ENCODE results near the gene PHLDA2. TPM values are rescaled to one million over a fixed set of nuclear protein-coding genes. Genes with fewer than 3 reads are reported as not detected.

The PHLDA2 gene
- polyA plus RNA-seq, 1 of the 3 experiments (the other 2 are of a cell fraction): 23.6 TPM

DNA sequence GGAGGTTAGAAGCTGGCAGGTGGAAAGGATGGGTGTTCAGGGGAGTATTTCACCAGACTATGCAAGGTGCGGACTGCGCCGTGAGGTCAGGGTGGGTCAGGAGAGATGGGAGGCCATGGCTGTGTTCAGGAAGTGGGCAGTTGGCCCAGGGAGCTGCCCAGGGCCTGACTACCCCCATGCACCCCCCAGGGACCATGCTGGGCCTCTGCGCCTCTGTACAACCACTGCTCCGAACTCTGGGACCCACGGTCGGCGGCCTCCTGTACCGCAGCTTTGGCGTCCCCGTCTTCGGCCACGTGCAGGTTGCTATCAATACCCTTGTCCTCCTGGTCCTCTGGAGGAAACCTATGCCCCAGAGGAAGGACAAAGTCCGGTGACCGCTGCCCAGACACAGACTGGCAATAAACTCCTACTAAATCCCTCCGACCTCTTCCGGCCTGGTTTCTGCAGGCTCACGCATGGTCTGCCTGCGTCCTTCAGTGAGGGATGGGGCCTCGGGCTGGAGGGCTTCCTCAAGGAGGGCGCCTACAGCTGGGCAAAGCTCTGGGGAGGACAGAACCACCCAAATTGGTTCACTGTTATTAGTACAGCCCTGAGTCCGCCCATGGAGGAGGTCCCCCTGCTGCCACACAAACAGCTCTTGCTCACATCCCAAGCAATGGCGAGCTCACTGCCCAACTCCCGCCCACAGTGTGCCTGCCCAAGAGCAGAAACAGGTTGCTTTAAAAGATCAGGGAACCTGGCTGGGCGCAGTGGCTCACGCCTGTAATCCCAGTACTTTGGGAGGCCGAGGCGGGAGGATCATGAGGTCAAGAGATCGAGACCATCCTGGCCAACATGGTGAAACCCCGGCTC lies 4.2 kb downstream of the PHLDA2 start:
- no peaks in the 10 kb centered on the region for H3K36me3 ChIP-seq (replicated peaks in 1 of 2; ENCODE audit: control insufficient read depth in 1 of 2, insufficient read depth in 2 of 2, low read length in 1 of 2)
- CTCF ChIA-PET: interaction anchor here (0.8 to 2.4 kb wide), 4 partner anchors 33 to 505 kb away, joined by 3 to 8 read pairs (median 3); no protein-coding TSS in a partner anchor
- peaks cover 0 to 21% of the 10 kb centered on the region in 2 experiments; a peak in 1 of 4 replicates for H3K4me1 ChIP-seq (ENCODE audit: control insufficient read depth in 1 of 2, insufficient read depth in 2 of 2, low read depth in 1 of 2, low read length in 1 of 2)
- no peak overlapping the region for H3K4me3 ChIP-seq (ENCODE audit: low read depth in 2 of 2, low read length in 1 of 2)
- TF ChIP-seq, protein P1, sequence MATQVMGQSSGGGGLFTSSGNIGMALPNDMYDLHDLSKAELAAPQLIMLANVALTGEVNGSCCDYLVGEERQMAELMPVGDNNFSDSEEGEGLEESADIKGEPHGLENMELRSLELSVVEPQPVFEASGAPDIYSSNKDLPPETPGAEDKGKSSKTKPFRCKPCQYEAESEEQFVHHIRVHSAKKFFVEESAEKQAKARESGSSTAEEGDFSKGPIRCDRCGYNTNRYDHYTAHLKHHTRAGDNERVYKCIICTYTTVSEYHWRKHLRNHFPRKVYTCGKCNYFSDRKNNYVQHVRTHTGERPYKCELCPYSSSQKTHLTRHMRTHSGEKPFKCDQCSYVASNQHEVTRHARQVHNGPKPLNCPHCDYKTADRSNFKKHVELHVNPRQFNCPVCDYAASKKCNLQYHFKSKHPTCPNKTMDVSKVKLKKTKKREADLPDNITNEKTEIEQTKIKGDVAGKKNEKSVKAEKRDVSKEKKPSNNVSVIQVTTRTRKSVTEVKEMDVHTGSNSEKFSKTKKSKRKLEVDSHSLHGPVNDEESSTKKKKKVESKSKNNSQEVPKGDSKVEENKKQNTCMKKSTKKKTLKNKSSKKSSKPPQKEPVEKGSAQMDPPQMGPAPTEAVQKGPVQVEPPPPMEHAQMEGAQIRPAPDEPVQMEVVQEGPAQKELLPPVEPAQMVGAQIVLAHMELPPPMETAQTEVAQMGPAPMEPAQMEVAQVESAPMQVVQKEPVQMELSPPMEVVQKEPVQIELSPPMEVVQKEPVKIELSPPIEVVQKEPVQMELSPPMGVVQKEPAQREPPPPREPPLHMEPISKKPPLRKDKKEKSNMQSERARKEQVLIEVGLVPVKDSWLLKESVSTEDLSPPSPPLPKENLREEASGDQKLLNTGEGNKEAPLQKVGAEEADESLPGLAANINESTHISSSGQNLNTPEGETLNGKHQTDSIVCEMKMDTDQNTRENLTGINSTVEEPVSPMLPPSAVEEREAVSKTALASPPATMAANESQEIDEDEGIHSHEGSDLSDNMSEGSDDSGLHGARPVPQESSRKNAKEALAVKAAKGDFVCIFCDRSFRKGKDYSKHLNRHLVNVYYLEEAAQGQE (IDR thresholded peaks at IDR 0.05; ENCODE audit: low read depth, low read length): no peak
- no peak for TF ChIP-seq FOSL2 (IDR thresholded peaks at IDR 0.05; ENCODE audit: borderline replicate concordance, low read depth)
- no peak for TF ChIP-seq TEAD4 (IDR thresholded peaks at IDR 0.05; ENCODE audit: borderline replicate concordance, insufficient read depth)
- TF ChIP-seq, protein P2, sequence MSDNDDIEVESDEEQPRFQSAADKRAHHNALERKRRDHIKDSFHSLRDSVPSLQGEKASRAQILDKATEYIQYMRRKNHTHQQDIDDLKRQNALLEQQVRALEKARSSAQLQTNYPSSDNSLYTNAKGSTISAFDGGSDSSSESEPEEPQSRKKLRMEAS (IDR thresholded peaks at IDR 0.05; ENCODE audit: low read depth): no peak
- TF ChIP-seq JUND (IDR thresholded peaks at IDR 0.05): no peak
- TF ChIP-seq RXRA (IDR thresholded peaks at IDR 0.05; ENCODE audit: borderline replicate concordance, low read depth): no peak
- no peak for TF ChIP-seq YY1 (IDR thresholded peaks at IDR 0.05; ENCODE audit: low read depth)
- no peak for TF ChIP-seq NRF1 (IDR thresholded peaks at IDR 0.05; ENCODE audit: low read depth, low read length)
- no peak for TF ChIP-seq EZH2phosphoT487 (IDR thresholded peaks at IDR 0.05; ENCODE audit: borderline replicate concordance, low read depth)
- WGBS (ENCODE audit: low lambda C conversion rate): 96% methylated on average over 27 of the region's 30 CpGs
- no peaks in the 10 kb centered on the region for H3F3A ChIP-seq (replicated peaks; ENCODE audit: insufficient read depth)
- POLR2A ChIA-PET: no interaction called here
- 0 out of 2 replicates have a peak, but pooled peaks cover 2% of the 10 kb centered on the region for H3K79me2 ChIP-seq (ENCODE audit: insufficient read depth)
- H3K9ac ChIP-seq: no peak overlapping the region
- H3K4me2 ChIP-seq: no peak overlapping the region
- no peak for DNase-seq
- no peak overlapping the region for H3K27ac ChIP-seq (ENCODE audit: low read depth in 2 of 2, low read length in 1 of 2)
- H3K9me3 ChIP-seq: no peaks in the 10 kb centered on the region
- no peaks in the 10 kb centered on the region for H3K9me2 ChIP-seq
- H2AFZ ChIP-seq (ENCODE audit: low read depth): no peak overlapping the region
- no peaks in the 10 kb centered on the region for H4K20me1 ChIP-seq (ENCODE audit: insufficient read depth)
- H3K27me3 ChIP-seq (ENCODE audit: insufficient read depth): no peaks in the 10 kb centered on the region

DNA sequence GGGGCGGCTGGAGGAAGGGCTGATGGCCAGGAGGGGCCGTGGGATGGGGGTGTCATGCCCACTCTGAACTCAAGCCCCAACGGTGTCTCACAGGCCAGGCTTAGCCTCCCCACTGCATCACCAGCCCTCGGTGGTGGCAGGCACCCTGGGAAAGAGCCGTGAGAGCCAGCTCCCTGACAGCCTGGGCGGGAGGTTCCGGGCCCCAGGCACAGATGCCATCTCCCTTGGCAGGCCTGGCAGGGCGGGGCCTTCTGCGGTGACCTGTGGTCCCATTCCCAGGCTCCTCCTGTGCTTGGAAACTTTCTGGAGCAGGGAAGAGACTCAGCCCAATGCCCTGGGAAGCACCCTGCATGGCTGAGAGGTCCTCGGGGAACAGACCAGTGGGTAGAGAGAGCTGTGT lies 4.8 kb downstream of the PHLDA2 start:
- H3K27ac ChIP-seq (ENCODE audit: low read depth in 2 of 2, low read length in 1 of 2): no peak overlapping the region
- no peaks in the 10 kb centered on the region for H3K9me2 ChIP-seq
- 31% methylated on average over 6 of the region's 10 CpGs for WGBS (ENCODE audit: low lambda C conversion rate)
- peak; percentile 81 for DNase-seq
- TF ChIP-seq GATA2 (CRISPR knock-in tag; IDR thresholded peaks at IDR 0.05) (peak; percentile 50), GABPA (IDR thresholded peaks at IDR 0.05; ENCODE audit: low read depth) (no peak)
- no peaks in the 10 kb centered on the region for H3K36me3 ChIP-seq (replicated peaks in 1 of 2; ENCODE audit: control insufficient read depth in 1 of 2, insufficient read depth in 2 of 2, low read length in 1 of 2)
- H2AFZ ChIP-seq (ENCODE audit: low read depth): no peak overlapping the region
- no peaks in the 10 kb centered on the region for H4K20me1 ChIP-seq (ENCODE audit: insufficient read depth)
- ChIA-PET POLR2A (no interaction called here), CTCF (interaction anchor here (0.8 to 2.4 kb wide), 4 partner anchors 12 to 504 kb away, joined by 3 to 8 read pairs (median 3); no protein-coding TSS in a partner anchor)
- no peaks in the 10 kb centered on the region for H3K27me3 ChIP-seq (ENCODE audit: insufficient read depth)
- H3K4me3 ChIP-seq (ENCODE audit: low read depth in 2 of 2, low read length in 1 of 2): no peak overlapping the region
- 0 out of 2 replicates have a peak, but pooled peaks cover 2% of the 10 kb centered on the region for H3K79me2 ChIP-seq (ENCODE audit: insufficient read depth)
- H3K4me1 ChIP-seq (ENCODE audit: control insufficient read depth in 1 of 2, insufficient read depth in 2 of 2, low read depth in 1 of 2, low read length in 1 of 2): peaks cover 0 to 18% of the 10 kb centered on the region in 2 experiments; a peak in 1 of 4 replicates
- H3K9me3 ChIP-seq: no peaks in the 10 kb centered on the region
- no peak overlapping the region for H3K9ac ChIP-seq
- no peak overlapping the region for H3K4me2 ChIP-seq
- no peaks in the 10 kb centered on the region for H3F3A ChIP-seq (replicated peaks; ENCODE audit: insufficient read depth)
